WTC11 (cell line): Measurements from ENCODE around the gene PPP1R10. TPM values are rescaled to one million over a fixed set of nuclear protein-coding genes. Genes with fewer than 3 reads are reported as not detected.
A peak's percentile ranks its signal among the peaks of the same experiment; 100 is the strongest.

ENCODE experiments used
- ATAC-seq: fragments of 200-7000 bp; cut with Tn5 transposase; 2 replicates; pipeline ENCODE4 v1.10.0; 2021; ENCODE audit warnings: mild to moderate bottlenecking, moderate library complexity
- Bru-seq: library from RNA; stranded (reverse); fragments of 400-500 nt; gene quantifications from one replicate; lab custom pipeline; 2021; lab: Mats Ljungman, UMichigan
- CTCF ChIA-PET: fragments of 300-600 bp; sonication (Branson Sonifier 250); formaldehyde crosslinking; loops from one replicate; lab custom pipeline; 2021; ENCODE audit warnings: antibody characterized with exemption; lab: Charles Lee
- POLR2A ChIA-PET: fragments of 350-600 bp; sonication (Branson Sonifier 250); formaldehyde crosslinking; loops from one replicate; lab custom pipeline; 2021; ENCODE audit warnings: antibody characterized with exemption; lab: Charles Lee
- DNase-seq: peaks from one replicate; pipeline ENCODE4 v3.0.0; 2021; ENCODE audit warnings: low spot score
- H3K27ac Mint-ChIP-seq: 2 replicates; pipeline ENCODE4 v1.8.0; 2021; ENCODE audit warnings: mixed read lengths
- H3K27me3 Mint-ChIP-seq: 2 replicates; pipeline ENCODE4 v1.8.0; 2021; ENCODE audit warnings: low read depth, mild to moderate bottlenecking, moderate library complexity, mixed read lengths
- H3K36me3 Mint-ChIP-seq: 2 replicates; pipeline ENCODE4 v1.8.0; 2021; ENCODE audit warnings: mixed read lengths
- H3K4me1 Mint-ChIP-seq: 2 replicates; pipeline ENCODE4 v1.8.0; 2022; ENCODE audit warnings: mixed read lengths
- H3K4me3 Mint-ChIP-seq: 2 replicates; pipeline ENCODE4 v1.8.0; 2021; ENCODE audit warnings: mild to moderate bottlenecking, moderate library complexity, mixed read lengths
- H3K9me3 Mint-ChIP-seq: 2 replicates; pipeline ENCODE4 v1.8.0; 2021; ENCODE audit warnings: mixed read lengths
- CBFB ChIP-seq: sonication (generic); formaldehyde crosslinking; IDR thresholded peaks from 2 replicates; pipeline ENCODE4 v1.8.1; 2022; ENCODE audit warnings: mild to moderate bottlenecking, low read depth, missing genetic modification reagents
- CDX4 ChIP-seq: fragments of 250-450 bp; sonication (Bioruptor Pico); IDR thresholded peaks from 2 replicates; pipeline ENCODE4 v1.9.0; 2021; ENCODE audit warnings: moderate library complexity, mild to moderate bottlenecking, inconsistent platforms, borderline replicate concordance
- ERG ChIP-seq: fragments of 250-450 bp; sonication (Bioruptor Pico); IDR thresholded peaks from 2 replicates; pipeline ENCODE4 v1.8.0; 2021; ENCODE audit warnings: mild to moderate bottlenecking
- FOXP1 ChIP-seq: sonication (generic); formaldehyde crosslinking; IDR thresholded peaks from 2 replicates; pipeline ENCODE4 v1.8.0; 2022; ENCODE audit warnings: missing genetic modification reagents, mild to moderate bottlenecking, moderate library complexity, borderline replicate concordance
- GABPB1 ChIP-seq: sonication (generic); formaldehyde crosslinking; IDR thresholded peaks from 2 replicates; pipeline ENCODE4 v1.8.1; 2023; ENCODE audit warnings: mild to moderate bottlenecking, missing genetic modification reagents
- GTF2I ChIP-seq: fragments of 250-450 bp; sonication (Bioruptor Pico); conservative IDR thresholded peaks from 2 replicates; pipeline ENCODE4 v1.4.0; 2021; ENCODE audit warnings: mild to moderate bottlenecking
- IRF2 ChIP-seq: sonication (generic); formaldehyde crosslinking; IDR thresholded peaks from 2 replicates; pipeline ENCODE4 v1.8.0; 2022; ENCODE audit warnings: low read depth, missing genetic modification reagents, borderline replicate concordance
- JAZF1 ChIP-seq: fragments of 250-450 bp; sonication (Bioruptor Pico); IDR thresholded peaks from 2 replicates; pipeline ENCODE4 v1.9.0; 2021; ENCODE audit warnings: moderate library complexity, mild to moderate bottlenecking, inconsistent platforms
- MAX ChIP-seq: sonication (generic); formaldehyde crosslinking; IDR thresholded peaks from 2 replicates; pipeline ENCODE4 v1.8.0; 2022; ENCODE audit warnings: mild to moderate bottlenecking, missing genetic modification reagents
- MYBL2 ChIP-seq: sonication (generic); formaldehyde crosslinking; IDR thresholded peaks from 2 replicates; pipeline ENCODE4 v1.8.1; 2023; ENCODE audit warnings: mild to moderate bottlenecking, moderate library complexity, missing genetic modification reagents
- NFATC4 ChIP-seq: fragments of 250-450 bp; sonication (Bioruptor Pico); IDR thresholded peaks from 2 replicates; pipeline ENCODE4 v1.9.0; 2021; ENCODE audit warnings: mild to moderate bottlenecking
- NFYB ChIP-seq: sonication (generic); formaldehyde crosslinking; conservative IDR thresholded peaks from 2 replicates; pipeline ENCODE4 v1.8.0; 2022; ENCODE audit warnings: low read depth, missing genetic modification reagents
- NR3C1 ChIP-seq: sonication (generic); formaldehyde crosslinking; conservative IDR thresholded peaks from 2 replicates; pipeline ENCODE4 v1.8.1; 2023; ENCODE audit warnings: low read depth, mild to moderate bottlenecking, missing genetic modification reagents
- OVOL2 ChIP-seq: fragments of 250-450 bp; sonication (Bioruptor Pico); IDR thresholded peaks from 2 replicates; pipeline ENCODE4 v1.9.0; 2021; ENCODE audit warnings: mild to moderate bottlenecking, borderline replicate concordance
- RELA ChIP-seq: sonication (generic); formaldehyde crosslinking; IDR thresholded peaks from 2 replicates; pipeline ENCODE4 v1.8.1; 2022; ENCODE audit warnings: missing genetic modification reagents, mild to moderate bottlenecking, borderline replicate concordance
- SOX15 ChIP-seq: fragments of 250-450 bp; sonication (Bioruptor Pico); IDR thresholded peaks from 2 replicates; pipeline ENCODE4 v1.9.0; 2021; ENCODE audit warnings: mild to moderate bottlenecking
- SP1 ChIP-seq: sonication (generic); formaldehyde crosslinking; conservative IDR thresholded peaks from 2 replicates; pipeline ENCODE4 v1.8.1; 2022; ENCODE audit warnings: missing genetic modification reagents
- USF2 ChIP-seq: sonication (generic); formaldehyde crosslinking; IDR thresholded peaks from 2 replicates; pipeline ENCODE4 v1.8.1; 2023; ENCODE audit warnings: mild to moderate bottlenecking, missing genetic modification reagents, moderate library complexity
- ZNF281 ChIP-seq: sonication (generic); formaldehyde crosslinking; IDR thresholded peaks from 2 replicates; pipeline ENCODE4 v1.8.0; 2023; ENCODE audit warnings: mild to moderate bottlenecking, missing genetic modification reagents
- ZNF416 ChIP-seq: fragments of 250-450 bp; sonication (Bioruptor Pico); IDR thresholded peaks from 2 replicates; pipeline ENCODE4 v1.9.0; 2021; ENCODE audit warnings: mild to moderate bottlenecking, inconsistent platforms
- ZNF425 ChIP-seq: fragments of 250-450 bp; sonication (Bioruptor Pico); conservative IDR thresholded peaks from 2 replicates; pipeline ENCODE4 v1.9.0; 2021; ENCODE audit warnings: mild to moderate bottlenecking
- ZNF532 ChIP-seq: fragments of 250-450 bp; sonication (Bioruptor Pico); IDR thresholded peaks from 2 replicates; pipeline ENCODE4 v1.9.0; 2021; ENCODE audit warnings: mild to moderate bottlenecking, borderline replicate concordance
- long read RNA-seq, 3 experiments: library from RNA in 1 of 3; library from capped mRNA in 1 of 3; library from polyadenylated mRNA in 1 of 3; unstranded in 2 of 3; stranded (forward) in 1 of 3; transcript quantifications; one replicate each; pipeline ENCODE4 v2.0.0, GENCODE V29; 2021
- total RNA-seq: library from RNA; stranded (reverse); gene quantifications from 3 replicates; pipeline ENCODE4 v1.2.3, GENCODE V29; 2021

The PPP1R10 gene
- total RNA-seq (83.1 to 90.5 TPM (median 85.5 TPM) in 3 replicates), Bru-seq, nascent RNA (percentile 98 among the genes with signal in this experiment)
- long read RNA-seq, experiment 1, full-length matches to known transcripts = 111 of 213 reads
- long read RNA-seq, experiment 1, partial matches to known transcripts = 84 of 213 reads
- long read RNA-seq, experiment 1, other reads (novel, unspliced or antisense) = 18 of 213 reads
- long read RNA-seq, experiment 2, partial matches to known transcripts = 54 of 59 reads
- long read RNA-seq, experiment 2, other reads (novel, unspliced or antisense) = 5 of 59 reads
- long read RNA-seq, experiment 3, partial matches to known transcripts = 10 of 11 reads
- long read RNA-seq, experiment 3, other reads (novel, unspliced or antisense) = 1 of 11 reads

- Mint-ChIP-seq H3K4me3 (peak within 1 kb of the TSS; percentile 96), H3K36me3 (peaks cover 48% of the 10 kb centered on the region), H3K9me3 (no peaks in the 10 kb centered on the region), H3K27ac (peak within 1 kb of the TSS; percentile 100), H3K27me3 (no peaks in the 10 kb centered on the region; the same call in 1 of the 2 replicates), H3K4me1 (peaks cover 35% of the 10 kb centered on the region)
- POLR2A ChIA-PET = interaction anchor here (0.6 to 1.0 kb wide), 4 partner anchors 30 to 118 kb away, joined by 3 to 4 read pairs (median 3); partner anchors contain the start of gene ABCF1
- CTCF ChIA-PET = interaction anchor here (0.6 to 1.9 kb wide), 6 partner anchors 9 to 470 kb away, joined by 3 to 7 read pairs (median 4); partner anchors contain the start of genes ATAT1 and DHX16
- DNase-seq (peak; percentile 99), ATAC-seq (peak; percentile 82)
- TF ChIP-seq JAZF1 (no peak), USF2 (CRISPR knock-in tag) (peak; percentile 83), NR3C1 (CRISPR knock-in tag) (no peak), ERG (peak; percentile 95), MYBL2 (peak; percentile 63; the same call in 1 of the 2 replicates), RELA (no peak), GABPB1 (CRISPR knock-in tag) (no peak), CBFB (CRISPR knock-in tag) (no peak), FOXP1 (CRISPR knock-in tag) (no peak), ZNF416 (CRISPR knock-in tag) (peak; percentile 89; the same call in 1 of the 2 replicates), MAX (CRISPR knock-in tag) (no peak), SP1 (peak; percentile 91), ZNF425 (CRISPR knock-in tag) (peak; percentile 93), SOX15 (CRISPR knock-in tag) (0 out of 2 replicates have a peak, but pooled peaks have one; percentile 28), OVOL2 (CRISPR knock-in tag) (no peak; the same call in 1 of the 2 replicates), NFYB (CRISPR knock-in tag) (peak; percentile 72), NFATC4 (CRISPR knock-in tag) (peak; percentile 94), CDX4 (peak; percentile 84; the same call in 1 of the 2 replicates), ZNF532 (peak; percentile 90; the same call in 1 of the 2 replicates), IRF2 (CRISPR knock-in tag) (no peak), ZNF281 (CRISPR knock-in tag) (no peak), GTF2I (CRISPR knock-in tag) (0 out of 2 replicates have a peak, but pooled peaks have one; percentile 12)
Observed at GRCh38 chr6:30616811-30617564, at the start of gene PPP1R10. Gene PPP1R10 (minus strand): TSS chr6:30617243. CDS start chr6:30609944, 7,299 bp downstream.
